Activated CD4-positive, alpha-beta T cell treated with anti-CD3 and anti-CD28 coated beads, Interleukin-2, amount 50 U/mL, for 4 hours (primary cell): Measurements from ENCODE around the gene C22orf42.
A peak's percentile ranks its signal among the peaks of the same experiment; 100 is the strongest.
"Not testable (repeated sequence)": the region's sequence is repeated elsewhere in the genome, so short reads cannot be mapped to it uniquely, and the experiment has no call there.

Source experiments
- DNase-seq, 2 experiments: peaks; one replicate each; pipeline ENCODE4 v3.0.0-alpha.2; 2020

C22orf42 gene, protein sequence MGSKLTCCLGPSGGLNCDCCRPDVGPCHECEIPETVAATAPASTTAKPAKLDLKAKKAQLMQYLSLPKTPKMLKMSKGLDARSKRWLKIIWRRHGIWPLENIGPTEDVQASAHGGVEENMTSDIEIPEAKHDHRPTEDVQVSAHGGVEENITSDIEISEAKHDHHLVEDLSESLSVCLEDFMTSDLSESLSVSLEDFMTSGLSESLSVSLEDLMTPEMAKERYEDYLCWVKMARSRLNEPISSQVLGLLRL

DNA sequence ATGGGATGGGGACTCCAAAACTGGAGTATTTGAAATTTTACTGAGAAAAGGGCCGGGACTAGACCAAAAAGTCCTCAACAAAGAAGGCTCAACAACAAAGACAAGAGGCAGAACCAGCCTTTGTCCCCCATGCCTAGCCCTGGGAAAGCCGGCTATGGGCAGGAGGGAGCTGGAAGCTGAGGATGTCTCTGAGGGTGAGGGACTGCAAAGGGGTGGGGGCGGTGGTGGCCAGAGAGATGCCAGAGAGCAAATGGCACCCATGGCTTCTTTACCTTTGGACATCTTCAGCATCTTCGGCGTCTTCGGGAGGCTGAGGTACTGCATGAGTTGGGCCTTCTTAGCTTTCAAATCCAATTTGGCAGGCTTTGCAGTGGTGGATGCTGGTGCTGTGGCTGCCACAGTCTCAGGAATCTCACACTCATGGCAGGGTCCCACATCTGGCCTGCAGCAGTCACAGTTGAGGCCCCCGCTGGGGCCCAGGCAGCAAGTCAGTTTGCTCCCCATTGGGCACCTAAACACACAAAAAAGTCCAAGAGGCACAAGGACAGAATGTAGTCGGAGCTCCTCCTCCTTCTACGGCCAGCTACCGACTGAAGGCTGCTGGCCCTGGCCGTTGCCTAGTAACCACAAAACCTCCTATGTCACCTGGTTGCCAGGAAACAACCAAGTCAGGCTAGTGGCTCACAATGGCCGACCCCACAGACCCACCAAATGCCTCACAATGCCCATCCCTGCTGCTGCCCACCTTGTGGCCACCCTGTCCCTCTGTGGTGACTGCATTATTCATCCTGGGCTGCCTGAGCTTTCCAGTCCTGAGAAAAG, at the start of gene C22orf42:
C22orf42 (minus strand) TSS at position 592 of the 822 bp plus-strand sequence; CDS start at position 504, 88 bp downstream.
- no peak for DNase-seq

DNA sequence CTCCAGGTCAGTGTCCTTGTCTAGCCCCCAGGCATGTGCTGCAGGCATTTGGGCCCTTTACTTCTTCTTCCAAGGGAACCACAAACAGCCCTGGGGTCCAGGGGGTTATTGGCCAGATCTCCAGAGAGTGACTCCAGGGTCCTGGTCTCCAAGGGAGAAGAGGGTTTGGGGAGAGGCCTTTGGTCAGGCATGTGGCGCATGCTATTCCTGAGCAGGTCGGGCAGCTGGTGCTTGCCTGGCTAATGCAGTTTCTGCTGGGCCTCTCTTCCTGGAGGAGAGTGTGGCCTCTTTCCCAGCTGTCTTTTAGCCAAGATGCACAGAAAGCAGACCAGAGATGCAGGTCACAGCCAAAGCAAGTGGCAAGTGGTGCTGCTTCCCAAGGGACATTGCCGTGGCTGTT, 49.6 kb upstream of the C22orf42 start:
- DNase-seq: no peak

DNA sequence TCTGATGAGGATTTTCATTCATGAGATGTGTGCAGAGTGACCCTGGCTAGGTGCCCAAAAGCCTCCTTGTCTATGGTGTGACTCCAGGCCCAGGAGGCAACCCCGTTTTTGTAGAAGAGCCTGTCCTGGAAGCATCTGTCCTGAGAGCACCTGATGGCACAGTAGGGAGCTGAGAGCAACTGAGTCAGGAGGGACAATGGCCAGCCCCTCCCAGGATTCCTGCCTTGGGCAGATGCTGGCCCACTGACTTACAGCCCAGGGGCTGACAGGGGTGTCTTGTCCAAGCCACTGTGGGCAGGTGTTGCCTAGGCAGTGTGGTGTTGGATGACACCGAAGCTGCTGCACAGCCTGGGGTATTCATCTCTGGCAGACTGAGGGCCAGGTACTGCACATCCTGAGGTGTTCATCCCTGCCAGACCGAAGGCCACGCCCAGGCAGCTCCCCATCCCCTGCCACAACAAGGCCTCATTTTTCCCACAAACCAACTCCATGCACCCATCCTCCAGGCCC, 48.9 kb upstream of the C22orf42 start:
- no peak for DNase-seq

DNA sequence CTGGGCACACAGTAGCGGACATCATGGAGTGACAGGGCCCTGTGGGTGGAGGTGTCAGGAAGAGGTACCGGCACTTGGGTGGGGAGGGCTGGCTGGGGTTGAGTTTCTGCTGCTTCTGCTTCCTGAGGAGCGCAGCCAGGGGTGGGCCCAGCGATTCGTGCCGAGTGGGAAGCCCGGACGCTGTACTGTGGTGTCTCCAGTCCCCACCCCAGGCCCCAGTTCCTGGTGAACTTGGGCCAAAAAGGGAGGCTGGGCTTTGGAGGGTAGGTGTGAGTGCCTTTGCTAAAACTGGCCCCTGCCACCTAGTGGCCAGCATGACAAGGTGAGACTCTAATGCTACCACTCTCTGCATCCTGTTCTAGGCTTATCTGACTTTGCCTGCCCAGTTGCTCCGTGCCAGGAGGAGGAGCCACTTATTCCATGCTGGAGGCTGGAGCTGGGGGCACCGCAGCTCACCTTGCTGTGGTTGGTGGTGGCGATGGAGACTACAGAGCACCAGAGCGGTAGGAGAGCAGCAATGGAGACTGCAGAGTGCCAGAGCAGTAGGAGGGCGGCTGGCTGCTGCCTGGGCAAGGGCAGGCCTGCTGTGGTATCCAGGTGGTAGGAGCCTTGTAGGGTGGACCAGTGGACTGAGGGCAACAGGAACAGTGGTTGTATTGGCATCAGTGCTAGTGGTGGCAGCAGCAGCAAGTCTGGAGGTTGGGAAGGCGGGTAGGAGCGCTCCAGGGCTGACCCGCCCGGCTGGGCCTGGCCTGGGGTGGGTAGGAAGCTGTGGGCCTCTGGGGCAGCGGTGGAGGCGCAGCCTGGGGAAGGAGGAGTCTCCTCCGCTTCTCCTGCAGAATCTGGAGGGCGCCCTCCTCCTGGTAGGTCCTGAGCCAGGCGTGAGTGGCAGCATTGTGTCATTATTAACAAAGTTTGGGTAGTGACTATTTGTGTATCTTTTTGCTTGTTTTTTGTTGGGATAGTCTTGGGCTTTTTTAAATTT, 48.0 kb upstream of the C22orf42 start:
- DNase-seq: peak in 1 of 2 experiments; percentile 25

DNA sequence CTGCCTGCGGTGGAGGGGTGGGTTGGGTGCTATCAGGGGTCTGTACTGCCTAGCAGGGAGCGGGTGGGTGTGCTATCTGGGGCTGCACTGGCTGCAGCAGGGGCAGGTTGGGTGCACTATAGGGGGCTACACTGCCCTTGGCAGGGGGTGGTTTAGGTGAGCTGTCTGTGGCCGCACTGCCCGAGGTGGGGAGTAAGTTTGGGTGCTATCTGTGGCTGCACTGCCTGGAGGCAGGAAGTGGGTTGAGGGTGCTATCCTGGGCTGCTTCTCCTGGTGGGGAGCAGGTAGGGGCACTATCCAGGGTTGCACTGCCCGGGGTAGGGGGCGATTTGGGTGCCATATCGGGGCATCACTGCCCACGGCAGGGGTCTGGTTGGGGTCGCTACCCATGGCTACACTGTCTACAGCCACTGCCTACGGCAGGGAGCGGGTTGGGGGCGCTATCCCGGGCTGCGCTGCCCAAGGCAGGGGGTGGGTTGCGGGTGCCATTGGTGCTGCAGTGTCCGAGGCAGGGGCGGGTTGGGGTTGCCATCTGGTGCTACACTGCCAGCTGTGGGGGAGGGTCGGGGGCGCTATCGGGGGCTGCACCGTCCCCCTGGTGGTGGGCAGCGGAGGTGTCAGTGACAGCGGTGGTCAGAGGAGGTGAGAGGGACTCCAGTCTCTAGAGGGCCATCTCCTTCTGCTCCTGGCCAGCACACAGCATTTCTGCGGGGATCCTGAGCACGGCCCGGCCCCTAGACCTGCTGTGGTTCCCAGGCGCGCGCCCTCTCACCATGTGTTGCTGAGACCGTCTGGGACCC, 47.1 kb upstream of the C22orf42 start:
- DNase-seq: no peak

DNA sequence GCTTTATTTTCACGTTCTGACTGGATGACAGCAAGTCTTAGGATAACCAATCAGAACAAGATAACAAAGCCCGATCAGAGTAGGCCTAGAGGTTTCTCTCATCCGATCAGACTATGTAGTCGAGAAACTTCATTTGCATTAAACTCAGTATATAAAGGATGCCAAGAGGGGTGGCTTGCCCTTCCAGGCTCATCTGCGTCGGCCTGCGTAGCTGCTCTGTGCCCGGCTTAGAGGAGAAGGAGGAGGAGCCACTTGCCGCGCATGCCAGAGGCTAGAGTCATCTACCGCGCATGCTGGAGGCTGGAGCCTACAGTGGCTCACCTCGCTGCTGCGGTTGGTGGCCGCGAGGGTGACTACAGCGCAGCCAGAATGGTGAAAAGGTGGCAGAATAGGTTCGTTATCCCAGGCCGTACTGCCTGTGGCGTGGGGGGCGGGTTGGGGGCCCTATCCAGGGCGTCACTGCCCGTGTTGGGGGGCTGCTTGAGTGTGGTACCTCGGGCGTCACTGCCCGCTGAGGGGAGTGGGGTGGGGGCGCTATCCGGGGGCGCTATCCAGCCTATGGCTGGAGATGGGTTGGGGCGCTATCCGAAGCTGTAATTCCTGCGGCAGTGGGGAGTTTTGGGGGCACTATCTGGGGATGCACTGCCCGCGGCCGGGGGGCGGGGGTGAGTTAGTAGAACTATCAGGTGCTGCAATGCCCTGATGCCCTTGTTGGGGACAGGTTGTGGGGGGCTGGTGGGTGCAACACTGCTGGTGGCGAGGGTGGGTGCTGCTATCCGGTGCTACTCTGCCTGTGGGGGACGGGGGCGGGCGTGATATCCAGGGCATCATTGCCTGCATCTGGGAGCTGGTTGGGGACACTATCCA, 46.0 kb upstream of the C22orf42 start, which contains the start of gene RFPL2:
RFPL2 (minus strand) TSS at position 218 of the 867 bp plus-strand sequence. CDS start 2,622 bp downstream, outside the sequence.
- DNase-seq: no peak

DNA sequence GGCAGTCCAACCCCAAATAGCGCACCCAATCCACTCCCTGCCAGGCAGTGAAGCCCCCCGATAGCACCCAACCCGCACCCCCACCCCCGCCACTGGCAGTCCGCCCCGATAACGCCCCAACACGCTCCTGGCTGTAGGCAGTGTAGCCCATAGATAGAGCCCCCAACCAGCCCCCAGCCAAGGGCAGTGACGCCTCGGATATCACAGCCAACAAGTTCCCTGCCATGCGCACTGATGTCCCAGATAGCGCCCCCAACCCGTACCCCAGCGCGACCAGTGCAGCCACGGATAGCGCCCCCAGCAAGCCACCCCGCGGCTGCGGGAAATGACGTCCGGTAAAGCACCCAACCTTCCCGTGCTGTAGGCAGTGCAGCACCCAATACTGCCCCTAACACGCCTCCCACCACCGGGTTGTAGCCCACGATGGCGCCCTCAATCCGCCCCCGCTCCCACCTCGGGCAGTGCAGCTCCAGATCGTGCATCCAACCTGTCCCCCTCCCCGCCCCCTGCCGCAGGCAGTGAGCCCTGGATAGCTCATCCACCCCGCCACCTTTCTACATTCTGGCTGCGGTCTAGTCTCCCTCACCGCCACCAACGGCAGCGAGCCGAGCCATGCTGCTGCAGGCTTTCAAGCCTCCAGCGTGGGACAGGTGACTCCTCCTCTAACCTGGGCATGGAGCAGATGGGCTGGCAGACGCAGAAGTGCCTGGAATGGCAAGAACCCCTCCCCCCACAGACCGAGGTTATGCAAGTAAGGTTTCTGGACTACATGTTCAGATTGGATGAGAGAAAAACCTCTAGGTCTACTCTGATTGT, 45.1 kb upstream of the C22orf42 start:
- no peak for DNase-seq

DNA sequence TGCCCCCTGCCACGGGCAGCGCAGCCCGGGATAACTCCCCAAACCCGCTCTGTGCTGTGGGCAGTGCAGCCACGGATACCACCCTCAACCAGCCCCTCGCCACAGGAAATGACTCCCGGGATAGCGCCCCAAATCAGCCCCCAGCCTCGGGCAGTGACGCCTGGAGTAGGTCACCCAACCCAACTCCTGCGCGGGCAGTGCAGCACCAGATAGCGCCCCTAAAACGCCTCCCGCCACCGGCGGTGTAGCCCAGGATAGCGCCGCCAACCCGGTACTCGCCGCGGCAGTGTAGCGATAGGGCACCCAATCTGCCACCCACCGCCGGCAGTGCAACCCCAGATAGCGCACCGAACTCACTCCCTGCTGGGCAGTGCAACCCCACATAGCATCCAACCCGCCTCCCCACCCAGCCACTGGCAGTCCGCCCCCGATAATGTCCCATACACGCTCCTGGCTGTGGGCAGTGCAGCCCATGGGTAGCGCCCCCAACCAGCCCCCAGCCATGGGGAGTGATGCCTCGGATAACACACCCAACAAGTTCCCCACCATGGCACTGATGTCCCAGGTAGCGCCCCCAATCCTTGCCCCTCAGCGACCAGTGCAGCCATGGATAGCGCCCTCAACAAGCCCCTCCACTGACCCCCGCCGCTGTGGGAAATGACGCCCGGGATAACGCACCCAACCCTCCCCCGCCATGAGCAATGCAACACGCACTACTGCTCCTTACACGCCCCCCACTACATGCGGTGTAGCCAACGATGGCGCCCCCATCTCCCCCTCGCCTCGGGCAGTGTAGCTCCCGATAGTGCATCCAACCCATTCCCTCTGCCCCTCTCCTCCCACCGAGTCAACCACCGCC, 44.3 kb upstream of the C22orf42 start:
- no peak for DNase-seq

DNA sequence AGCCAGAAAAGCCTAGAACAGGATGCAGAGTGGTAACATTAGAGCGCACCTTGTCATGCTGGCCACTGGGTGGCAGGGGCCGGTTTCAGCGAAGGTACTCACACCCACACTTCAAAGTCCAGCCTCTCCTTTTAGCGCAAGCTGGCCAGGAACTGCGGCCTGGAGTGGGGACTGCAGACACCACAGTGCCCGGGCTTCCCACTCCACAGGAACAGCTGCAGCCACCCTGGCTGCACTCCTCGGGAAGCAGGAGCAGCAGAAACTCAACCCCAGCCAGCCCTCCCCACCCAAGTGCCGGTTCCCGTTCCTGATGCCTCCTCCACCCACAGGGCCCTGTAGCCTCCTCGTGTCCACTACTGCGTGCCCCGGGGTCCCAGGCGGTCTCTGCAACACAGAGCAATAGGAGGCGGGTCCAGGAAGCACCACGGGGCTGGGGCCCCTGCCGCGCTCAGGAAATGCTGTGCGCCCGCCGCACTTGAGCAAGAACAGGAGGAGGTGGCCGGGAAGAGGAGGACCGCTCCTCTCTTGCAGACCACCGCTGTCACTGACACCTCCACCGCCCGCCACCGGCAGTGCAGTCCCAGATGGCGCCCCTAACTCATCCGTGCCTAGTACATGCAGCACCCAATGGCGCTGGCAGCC, 43.6 kb upstream of the C22orf42 start:
- DNase-seq: no peak

DNA sequence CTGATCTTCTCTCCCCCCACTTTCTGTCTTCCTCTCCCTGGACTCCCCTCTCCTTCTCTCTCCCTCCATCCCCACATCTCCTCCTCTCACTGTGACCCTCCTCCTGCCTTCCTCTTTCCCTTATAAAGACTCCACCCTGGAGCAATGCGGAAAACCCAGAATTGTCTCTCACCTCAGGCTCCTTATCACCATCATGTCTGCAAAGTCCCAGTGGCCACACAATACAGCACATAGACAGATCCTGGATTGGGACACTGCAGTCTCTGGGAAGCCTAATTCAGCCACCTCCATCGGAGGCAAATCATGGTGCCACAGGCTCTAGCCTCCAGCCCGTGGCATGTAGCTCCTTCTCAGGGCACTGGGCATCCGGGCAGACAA, 43.0 kb upstream of the C22orf42 start:
- no peak for DNase-seq

DNA sequence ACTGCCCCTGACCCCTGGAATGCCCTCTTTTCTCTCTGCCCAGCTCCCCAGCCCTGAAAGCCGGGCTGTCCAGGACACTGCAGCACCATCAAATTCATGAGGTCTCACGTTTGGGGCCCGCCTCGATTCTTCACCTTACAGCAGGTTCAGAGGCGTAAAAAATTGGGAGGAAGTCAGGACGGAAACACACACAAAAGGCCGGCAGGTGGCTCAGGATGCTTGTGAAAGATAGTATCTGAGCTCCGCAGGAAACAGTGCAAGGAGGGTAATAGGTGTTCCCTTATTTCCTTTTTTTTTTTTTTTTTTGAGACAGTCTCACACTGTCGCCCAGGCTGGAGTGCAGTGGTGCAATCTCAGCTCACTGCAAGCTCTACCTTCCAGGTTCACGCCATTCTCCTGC, 41.6 kb upstream of the C22orf42 start:
- DNase-seq: no peak

DNA sequence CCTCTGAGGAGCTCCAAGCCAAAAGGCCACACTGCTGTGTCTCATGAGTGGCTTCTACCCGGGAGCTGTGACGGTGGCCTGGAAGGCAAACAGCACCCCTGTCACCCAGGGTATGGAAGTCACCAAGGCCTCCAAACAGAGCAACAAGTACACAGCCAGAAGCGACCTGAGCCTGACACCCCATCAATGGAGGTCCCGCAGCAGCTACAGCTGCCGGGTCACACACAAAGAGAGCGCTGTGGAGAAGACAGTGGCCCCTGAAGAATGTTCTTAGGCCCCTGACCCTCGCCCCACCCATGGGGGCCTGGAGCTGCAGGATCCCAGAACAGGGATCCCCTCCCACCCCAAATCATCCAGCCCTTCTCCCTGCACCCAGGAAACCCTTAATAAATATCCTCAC, 40.9 kb upstream of the C22orf42 start:
- no peak for DNase-seq

DNA sequence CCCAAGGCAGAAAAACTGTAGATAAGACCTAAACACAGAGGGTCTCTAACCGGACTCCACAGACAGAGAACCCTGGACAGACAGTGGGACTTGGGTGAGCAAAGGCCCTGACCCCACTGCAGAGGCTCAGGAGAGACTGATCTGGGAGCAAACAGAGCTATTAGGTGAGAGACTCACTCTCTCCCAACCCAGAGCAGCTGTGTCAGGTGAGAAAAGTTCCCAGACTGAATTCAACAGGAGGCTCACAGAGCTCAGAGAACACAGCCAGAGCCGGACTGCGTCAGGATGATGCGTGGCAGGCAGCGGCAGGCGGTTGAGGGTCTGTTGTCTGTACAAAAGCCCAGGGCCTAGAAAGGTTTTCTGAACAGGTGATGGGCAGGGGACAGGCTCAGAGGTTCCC, 40.2 kb upstream of the C22orf42 start:
- DNase-seq: no peak

DNA sequence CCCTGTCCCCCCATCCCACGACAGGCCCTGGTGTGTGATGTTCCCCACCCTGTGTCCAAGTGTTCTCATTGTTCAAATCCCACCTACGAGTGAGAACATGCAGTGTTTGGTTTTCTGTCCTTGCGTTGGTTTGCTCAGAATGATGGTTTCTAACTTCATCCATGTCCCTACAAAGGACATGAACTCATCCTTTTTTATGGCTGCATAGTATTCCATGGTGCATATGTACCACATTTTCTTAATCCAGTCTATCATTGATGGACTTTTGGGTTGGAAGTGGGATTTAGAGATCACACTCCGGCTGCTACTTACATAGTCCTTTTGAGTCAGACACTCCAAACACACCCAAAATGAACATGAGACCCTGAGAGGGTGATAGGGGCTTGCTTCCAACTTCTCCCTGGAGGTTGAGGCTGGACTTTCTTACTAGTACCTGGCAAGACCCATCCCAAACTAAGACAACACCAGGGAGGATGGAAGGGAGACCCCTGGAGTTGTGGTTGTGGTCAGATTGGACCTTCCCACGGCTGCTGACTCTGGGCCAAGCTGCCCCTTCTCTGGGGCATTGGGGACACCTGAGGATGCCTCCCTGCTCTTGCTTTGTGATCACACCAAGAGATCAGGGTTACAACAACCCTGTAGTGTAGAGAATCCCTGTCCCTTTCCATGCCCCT, 38.6 kb upstream of the C22orf42 start:
- DNase-seq: not testable (repeated sequence)

DNA sequence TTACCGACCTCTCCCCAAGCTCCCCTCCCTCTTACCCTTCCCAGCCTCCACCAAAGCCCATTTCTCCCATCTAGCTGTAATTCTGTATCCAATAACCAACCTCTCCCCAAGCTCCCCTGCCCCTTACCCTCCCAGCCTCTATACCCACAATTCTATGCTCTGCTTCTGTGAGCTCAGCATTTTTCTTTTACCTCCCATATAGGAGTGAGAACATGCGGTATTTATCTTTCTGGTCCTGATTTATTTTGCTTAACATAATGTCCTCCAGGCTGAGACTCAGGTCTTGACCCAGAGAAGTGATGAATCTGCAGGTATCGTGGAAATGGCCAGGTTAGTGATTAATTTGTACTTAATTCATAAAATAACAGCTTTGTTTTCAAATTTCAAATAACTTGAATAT, 36.8 kb upstream of the C22orf42 start:
- not testable (repeated sequence) for DNase-seq

DNA sequence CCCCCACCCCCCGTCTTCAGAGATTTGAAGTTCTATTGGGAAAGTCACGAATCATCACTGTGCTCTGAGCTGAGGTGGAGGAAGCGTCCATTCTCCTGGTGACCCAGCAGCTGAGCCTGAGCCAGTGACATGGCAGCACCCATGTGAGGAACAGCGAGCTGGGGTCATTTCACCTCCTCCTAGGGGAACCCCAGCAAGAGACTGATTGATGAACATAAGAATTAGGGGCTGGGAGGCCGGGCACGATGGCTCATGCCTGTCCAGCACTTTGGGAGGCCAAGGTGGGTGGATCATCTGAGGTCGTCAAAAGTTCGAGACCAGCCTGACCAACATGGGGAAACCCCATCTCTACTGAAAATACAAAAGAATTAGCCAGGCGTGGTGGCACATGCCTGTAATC, 34.2 kb upstream of the C22orf42 start:
- not testable (repeated sequence) for DNase-seq

DNA sequence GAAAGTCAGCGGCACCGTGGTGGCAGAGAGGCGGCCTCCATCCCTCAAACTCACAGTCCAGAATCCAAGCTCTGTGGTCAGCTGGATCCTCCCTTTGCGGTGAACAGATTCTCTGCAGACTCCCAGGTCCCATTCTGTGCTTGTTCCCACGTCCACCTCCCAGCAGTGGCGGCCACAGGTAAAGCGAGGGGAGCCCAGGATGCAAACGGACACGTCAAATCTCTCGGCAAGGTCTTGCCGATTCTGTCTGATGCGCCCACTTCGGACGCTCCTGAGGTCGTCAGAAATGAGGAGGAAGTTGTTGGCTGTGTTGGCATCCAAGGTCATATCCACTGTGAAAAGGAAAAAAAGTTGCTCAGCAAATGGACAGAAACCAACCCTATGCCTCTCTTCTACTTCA, 31.9 kb upstream of the C22orf42 start:
- not testable (repeated sequence) for DNase-seq

DNA sequence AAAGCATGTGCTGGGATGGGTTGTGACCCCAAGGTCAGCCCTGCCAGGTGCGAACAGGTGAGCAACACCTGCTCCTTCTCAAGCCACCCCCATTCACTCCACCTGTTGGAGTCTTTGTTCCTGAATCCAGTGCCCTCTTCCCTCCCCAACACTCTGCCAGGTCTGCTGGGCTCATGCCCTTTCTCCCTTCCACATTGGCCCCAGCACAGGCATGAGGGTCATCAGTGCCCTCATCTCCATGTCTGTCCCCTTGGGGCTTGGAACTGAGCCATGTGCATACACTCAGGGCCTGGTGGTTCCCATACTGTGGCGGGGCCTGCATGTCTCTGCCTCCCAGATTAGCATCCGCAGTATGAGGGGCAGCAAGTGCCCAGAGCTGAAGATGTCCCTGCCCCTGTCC, 26.7 kb upstream of the C22orf42 start:
- no peak for DNase-seq
